Measurements from ENCODE around the gene OGFOD2. TPM values are rescaled to one million over a fixed set of nuclear protein-coding genes. Genes with fewer than 3 reads are reported as not detected.
A peak's percentile ranks its signal among the peaks of the same experiment; 100 is the strongest.

Gene OGFOD2
- total RNA-seq, 3 donors from 2014 or later (not counting 1 experiment from before 2014, with no cell fraction given): 16.6 to 23.7 (median 20.7) TPM

- Mint-ChIP-seq H3K36me3 (no peaks in the 10 kb centered on the region), H3K4me1 (peaks cover 28 to 50% of the 10 kb centered on the region in 2 donors), H3K27ac (peak overlapping the region; percentile 64 to 86), H3K4me3 (peak overlapping the region; percentile 87), H3K9me3 (no peaks in the 10 kb centered on the region), H3K27me3 (ENCODE audit: low read depth in 2 of 2) (no peaks in the 10 kb centered on the region)
- Histone ChIP-seq H3K27me3 (ENCODE audit: control insufficient read depth, insufficient read depth, low read length) (no peaks in the 10 kb centered on the region), H3K27ac (ENCODE audit: low read length) (peak overlapping the region; percentile 61), H3K4me1 (ENCODE audit: control insufficient read depth, insufficient read depth, low read length) (peaks cover 62% of the 10 kb centered on the region), H3K9me3 (ENCODE audit: control insufficient read depth, insufficient read depth, low read length) (no peaks in the 10 kb centered on the region), H3K36me3 (ENCODE audit: control insufficient read depth, insufficient read depth, low read length) (peaks cover 15% of the 10 kb centered on the region), H3K4me3 (ENCODE audit: low read length) (peak overlapping the region; percentile 70)
- no peak for DNase-seq
- intact Hi-C loops (cut with micrococcal nuclease): loop anchor here (5.0 kb wide), 1 partner anchor 170 kb away; the partner anchor contains the start of gene PITPNM2
- no peak for ATAC-seq
- 74% methylated on average over 24 of the region's 25 CpGs for WGBS (ENCODE audit: insufficient coverage)
- TF ChIP-seq, protein P1, sequence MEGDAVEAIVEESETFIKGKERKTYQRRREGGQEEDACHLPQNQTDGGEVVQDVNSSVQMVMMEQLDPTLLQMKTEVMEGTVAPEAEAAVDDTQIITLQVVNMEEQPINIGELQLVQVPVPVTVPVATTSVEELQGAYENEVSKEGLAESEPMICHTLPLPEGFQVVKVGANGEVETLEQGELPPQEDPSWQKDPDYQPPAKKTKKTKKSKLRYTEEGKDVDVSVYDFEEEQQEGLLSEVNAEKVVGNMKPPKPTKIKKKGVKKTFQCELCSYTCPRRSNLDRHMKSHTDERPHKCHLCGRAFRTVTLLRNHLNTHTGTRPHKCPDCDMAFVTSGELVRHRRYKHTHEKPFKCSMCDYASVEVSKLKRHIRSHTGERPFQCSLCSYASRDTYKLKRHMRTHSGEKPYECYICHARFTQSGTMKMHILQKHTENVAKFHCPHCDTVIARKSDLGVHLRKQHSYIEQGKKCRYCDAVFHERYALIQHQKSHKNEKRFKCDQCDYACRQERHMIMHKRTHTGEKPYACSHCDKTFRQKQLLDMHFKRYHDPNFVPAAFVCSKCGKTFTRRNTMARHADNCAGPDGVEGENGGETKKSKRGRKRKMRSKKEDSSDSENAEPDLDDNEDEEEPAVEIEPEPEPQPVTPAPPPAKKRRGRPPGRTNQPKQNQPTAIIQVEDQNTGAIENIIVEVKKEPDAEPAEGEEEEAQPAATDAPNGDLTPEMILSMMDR (IDR thresholded peaks at IDR 0.05): no peak
Measured at GRCh38 chr12:122981587-122982476, 6.8 kb downstream of the OGFOD2 start.

GRCh38 chr12:122982477-122982815, 7.4 kb downstream of the OGFOD2 start:
- DNase-seq (no peak), ATAC-seq (no peak)
- Histone ChIP-seq H3K9me3 (ENCODE audit: control insufficient read depth, insufficient read depth, low read length) (no peaks in the 10 kb centered on the region), H3K4me1 (ENCODE audit: control insufficient read depth, insufficient read depth, low read length) (peaks cover 60% of the 10 kb centered on the region), H3K27ac (ENCODE audit: low read length) (no peak overlapping the region), H3K4me3 (ENCODE audit: low read length) (no peak overlapping the region), H3K36me3 (ENCODE audit: control insufficient read depth, insufficient read depth, low read length) (peaks cover 21% of the 10 kb centered on the region), H3K27me3 (ENCODE audit: control insufficient read depth, insufficient read depth, low read length) (no peaks in the 10 kb centered on the region)
- Mint-ChIP-seq H3K4me1 (peaks cover 28 to 50% of the 10 kb centered on the region in 2 donors), H3K9me3 (no peaks in the 10 kb centered on the region), H3K36me3 (no peaks in the 10 kb centered on the region), H3K4me3 (peak overlapping the region; percentile 40), H3K27me3 (ENCODE audit: low read depth in 2 of 2) (no peaks in the 10 kb centered on the region), H3K27ac (peak overlapping the region; percentile 58 to 64)
- intact Hi-C loops (cut with micrococcal nuclease): loop anchor here (5.0 kb wide), 1 partner anchor 170 kb away; the partner anchor contains the start of gene PITPNM2
- TF ChIP-seq, protein P1 (IDR thresholded peaks at IDR 0.05): no peak
- 83% methylated on average over 11 of the region's 11 CpGs for WGBS (ENCODE audit: insufficient coverage)

DNA sequence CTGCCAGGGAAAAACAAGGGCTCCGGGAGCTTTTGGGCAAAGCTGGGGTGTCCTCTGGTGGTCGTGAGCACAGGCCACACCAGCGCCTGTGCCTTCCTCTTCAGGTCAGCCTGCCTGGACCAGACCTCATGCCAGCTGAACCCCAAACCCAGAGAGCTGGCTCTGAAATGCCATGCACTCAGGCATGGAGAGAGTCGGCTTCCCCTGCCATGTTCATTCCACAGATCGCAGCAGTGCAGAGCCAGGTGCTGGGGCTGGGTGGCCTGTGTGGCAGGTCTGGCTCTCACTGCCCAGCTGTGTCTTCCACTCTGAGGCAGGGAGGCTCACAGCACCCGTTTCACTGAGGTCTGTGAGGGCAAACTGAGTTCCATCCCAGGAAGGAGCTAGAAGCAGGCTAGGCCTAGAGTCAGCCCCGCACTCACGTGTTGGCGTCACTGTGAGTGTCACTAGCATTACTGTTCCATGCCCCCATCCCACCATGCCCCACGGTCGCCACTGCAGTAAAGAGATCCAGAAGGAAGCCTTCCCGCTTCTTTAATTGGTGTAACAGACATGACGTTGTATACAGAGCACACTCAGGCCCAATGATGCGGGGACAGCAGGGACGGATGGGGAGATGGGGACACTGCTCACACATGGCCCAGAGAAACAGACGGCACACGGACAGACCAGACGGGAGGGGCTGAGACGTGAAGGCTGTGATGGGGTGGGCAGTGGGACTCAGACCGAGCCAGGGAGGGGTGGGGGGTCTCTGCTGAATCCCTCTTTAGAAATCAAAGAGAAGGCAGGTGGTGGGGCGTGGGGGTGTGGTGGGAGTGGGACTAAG, 8.1 kb downstream of the OGFOD2 start:
- no peak overlapping the region for H3K27ac ChIP-seq (ENCODE audit: low read length)
- peaks cover 57% of the 10 kb centered on the region for H3K4me1 ChIP-seq (ENCODE audit: control insufficient read depth, insufficient read depth, low read length)
- H3K9me3 ChIP-seq (ENCODE audit: control insufficient read depth, insufficient read depth, low read length): no peaks in the 10 kb centered on the region
- no peaks in the 10 kb centered on the region for H3K27me3 ChIP-seq (ENCODE audit: control insufficient read depth, insufficient read depth, low read length)
- no peaks in the 10 kb centered on the region for H3K9me3 Mint-ChIP-seq
- H3K4me3 ChIP-seq (ENCODE audit: low read length): no peak overlapping the region
- WGBS (ENCODE audit: insufficient coverage): 89% methylated on average over 21 of the region's 21 CpGs
- DNase-seq (no peak), ATAC-seq (no peak)
- H3K27me3 Mint-ChIP-seq (ENCODE audit: low read depth in 2 of 2): no peaks in the 10 kb centered on the region
- H3K36me3 ChIP-seq (ENCODE audit: control insufficient read depth, insufficient read depth, low read length): peaks cover 26% of the 10 kb centered on the region
- intact Hi-C loops (cut with micrococcal nuclease): loop anchor here (5.0 kb wide), 1 partner anchor 169 kb away; the partner anchor contains the start of gene PITPNM2
- H3K27ac Mint-ChIP-seq: peak overlapping the region; percentile 58 to 79
- TF ChIP-seq, protein P1 (IDR thresholded peaks at IDR 0.05): no peak
- H3K4me3 Mint-ChIP-seq: peak overlapping the region; percentile 59
- H3K36me3 Mint-ChIP-seq: no peaks in the 10 kb centered on the region
- H3K4me1 Mint-ChIP-seq: peaks cover 28 to 44% of the 10 kb centered on the region in 2 donors

Measured in natural killer cell (primary cell).